ENCODE measurements around the gene ARID3B.

DNA sequence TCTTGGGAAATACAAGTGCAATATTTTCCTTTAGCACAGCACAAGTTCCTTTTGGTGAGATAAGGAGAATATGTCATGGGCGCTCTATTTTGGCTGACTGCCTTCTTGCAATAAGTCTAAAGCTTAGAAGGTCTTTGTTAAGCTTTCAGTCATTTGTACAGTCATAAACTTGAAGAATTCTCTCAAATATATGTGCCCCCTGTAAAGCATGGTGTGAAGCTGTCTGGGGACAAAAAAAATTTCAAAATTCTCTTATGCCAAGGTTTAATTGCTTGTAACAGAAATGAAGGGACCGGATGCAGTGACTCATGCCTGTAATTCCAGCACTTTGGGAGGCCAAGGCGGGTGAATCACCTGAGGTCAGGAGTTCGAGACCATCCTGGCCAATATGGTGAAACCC lies 21.7 kb upstream of the ARID3B start:
- TF ChIP-seq, protein P1, sequence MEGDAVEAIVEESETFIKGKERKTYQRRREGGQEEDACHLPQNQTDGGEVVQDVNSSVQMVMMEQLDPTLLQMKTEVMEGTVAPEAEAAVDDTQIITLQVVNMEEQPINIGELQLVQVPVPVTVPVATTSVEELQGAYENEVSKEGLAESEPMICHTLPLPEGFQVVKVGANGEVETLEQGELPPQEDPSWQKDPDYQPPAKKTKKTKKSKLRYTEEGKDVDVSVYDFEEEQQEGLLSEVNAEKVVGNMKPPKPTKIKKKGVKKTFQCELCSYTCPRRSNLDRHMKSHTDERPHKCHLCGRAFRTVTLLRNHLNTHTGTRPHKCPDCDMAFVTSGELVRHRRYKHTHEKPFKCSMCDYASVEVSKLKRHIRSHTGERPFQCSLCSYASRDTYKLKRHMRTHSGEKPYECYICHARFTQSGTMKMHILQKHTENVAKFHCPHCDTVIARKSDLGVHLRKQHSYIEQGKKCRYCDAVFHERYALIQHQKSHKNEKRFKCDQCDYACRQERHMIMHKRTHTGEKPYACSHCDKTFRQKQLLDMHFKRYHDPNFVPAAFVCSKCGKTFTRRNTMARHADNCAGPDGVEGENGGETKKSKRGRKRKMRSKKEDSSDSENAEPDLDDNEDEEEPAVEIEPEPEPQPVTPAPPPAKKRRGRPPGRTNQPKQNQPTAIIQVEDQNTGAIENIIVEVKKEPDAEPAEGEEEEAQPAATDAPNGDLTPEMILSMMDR (conservative IDR thresholded peaks at IDR 0.05; ENCODE audit: low read length): no peak
- no peak for TF ChIP-seq EZH2phosphoT487 (IDR thresholded peaks at IDR 0.05; ENCODE audit: borderline replicate concordance, low read depth, low read length)
